HG03135 (cell line): ENCODE results near the gene C2CD4B.

Experiments used
- ATAC-seq: cut with Tn5 transposase; IDR thresholded peaks from one replicate; pipeline ENCODE4 v1.9.1; 2021; ENCODE audit warnings: mild to moderate bottlenecking, moderate library complexity; ENCODE audit not compliant: unreplicated experiment

C2CD4B gene

DNA sequence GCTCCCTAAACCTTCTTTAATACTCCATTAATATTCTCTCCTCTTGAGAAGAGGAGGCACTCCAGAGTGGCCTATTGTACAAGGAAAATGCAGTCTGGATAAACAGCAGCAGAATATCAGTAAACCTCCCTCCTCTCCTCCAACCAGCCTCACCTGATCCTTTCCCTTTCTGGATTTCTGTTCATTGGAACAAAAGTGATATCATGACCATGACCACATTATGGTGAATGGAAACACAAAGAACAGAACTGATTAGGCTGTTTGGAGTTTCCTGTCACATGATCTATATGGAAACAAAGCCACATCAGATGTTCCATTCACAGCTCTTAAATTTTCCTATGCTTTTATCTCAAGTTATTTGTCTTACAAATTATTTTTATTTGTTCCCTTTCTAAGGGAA, 14.6 kb downstream of the C2CD4B start:
- no peak for ATAC-seq

DNA sequence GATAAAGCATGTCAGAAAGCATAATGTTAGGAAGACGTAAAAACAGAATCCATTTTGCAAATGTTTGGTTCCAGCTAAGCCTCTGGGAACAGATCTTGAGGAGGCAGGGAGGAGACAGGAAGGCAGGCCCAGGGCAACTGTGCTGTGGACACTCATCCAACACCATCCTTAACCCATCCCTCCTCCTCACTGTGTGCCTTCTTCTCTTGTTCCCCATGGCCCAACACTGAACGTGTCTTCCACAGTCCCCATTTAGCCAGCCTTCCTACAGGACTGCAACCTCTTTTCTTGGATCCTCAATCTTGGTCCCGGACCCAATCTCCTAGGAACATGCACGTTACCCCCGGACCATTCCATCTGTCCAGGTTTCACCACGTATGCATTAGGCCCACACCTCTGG, 15.4 kb downstream of the C2CD4B start:
- ATAC-seq = no peak

DNA sequence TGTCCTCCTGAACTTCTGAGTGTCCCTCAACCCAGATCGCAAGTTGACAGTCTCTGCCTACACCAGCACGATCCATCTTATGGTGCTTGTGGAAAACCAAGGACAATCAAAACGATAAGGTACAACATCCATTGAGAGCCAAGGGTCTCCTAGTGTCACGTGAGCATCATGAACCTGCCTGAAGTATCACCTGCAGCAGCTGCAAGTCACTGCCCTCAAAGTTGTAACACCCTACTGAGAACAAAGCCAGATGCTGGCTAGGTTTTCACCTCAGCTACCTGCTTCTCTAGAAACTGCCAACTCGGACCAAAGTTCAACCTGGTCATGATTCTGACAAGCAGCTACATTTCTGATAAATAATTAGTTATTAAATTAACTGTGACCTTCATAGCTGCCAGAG, 17.5 kb downstream of the C2CD4B start:
- ATAC-seq = no peak

DNA sequence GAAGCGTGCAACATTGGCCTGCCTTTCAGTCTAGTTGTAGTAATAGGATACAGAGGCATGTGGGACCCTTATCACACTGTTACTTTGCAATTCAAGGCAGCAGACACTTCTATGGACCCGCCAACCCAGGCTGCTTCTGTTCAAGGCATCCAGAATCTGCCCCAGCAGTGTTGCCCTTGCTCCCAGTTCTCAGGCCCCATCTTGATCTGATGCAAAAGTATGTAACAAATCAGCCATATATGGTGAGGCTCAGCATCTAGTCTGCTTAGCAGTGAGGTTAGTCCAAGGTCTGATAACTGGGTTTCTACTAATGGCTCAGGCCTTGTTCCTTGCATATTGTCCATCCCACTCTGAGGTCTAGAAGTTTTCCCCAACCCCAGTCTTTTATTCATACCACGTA, 17.9 kb downstream of the C2CD4B start:
- no peak for ATAC-seq

DNA sequence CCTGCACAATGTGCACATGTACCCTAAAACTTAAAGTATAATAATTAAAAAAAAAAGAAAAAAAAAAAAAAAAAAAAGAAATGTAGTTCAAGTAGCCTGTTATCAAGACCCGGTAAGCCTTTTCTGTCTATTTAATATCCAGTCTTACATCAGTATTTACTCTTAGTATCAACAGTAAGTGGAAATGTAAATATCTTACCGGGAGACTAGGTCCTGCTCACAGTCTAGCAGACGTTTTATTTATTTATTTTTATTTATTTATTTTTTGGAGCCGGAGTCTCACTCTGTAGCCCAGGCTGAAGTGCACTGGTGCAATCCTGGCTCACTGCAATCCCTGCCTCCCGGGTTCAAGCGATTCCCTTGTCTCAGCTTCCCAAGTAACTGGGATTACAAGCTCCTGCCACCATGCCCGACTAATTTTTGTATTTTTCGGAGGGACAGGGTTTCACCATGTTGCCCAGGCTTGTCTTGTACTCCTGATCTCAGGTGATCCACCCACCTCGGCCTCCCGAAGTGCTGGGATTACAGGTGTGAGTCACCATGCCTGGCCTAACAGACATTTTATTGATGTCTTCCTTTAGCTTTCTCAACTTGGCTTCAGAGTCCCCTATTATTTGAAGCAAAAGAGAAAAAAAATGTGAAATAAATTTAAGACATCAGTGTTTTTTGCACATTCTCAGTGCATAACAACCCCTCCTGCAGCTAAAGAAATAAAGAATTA, 19.9 kb downstream of the C2CD4B start:
- no peak for ATAC-seq

DNA sequence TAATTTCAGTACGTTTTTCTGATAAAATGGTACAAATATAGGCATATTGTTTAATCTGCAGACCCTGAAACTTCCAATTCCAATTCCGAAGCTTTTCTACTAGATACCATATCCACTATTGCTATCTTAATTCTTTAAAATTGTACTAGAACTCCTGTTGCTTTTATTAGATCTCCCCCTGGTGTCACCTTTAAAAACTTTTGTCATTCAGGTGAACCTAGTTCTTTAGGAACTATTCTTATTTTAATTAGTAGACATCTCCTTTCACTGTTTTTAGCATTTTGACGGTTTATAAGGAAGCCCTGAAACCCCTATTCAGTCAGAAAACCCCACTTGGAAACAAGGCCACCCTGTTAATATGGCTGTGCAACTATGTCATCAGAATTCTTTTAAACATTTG, 22.3 kb downstream of the C2CD4B start:
- no peak for ATAC-seq

DNA sequence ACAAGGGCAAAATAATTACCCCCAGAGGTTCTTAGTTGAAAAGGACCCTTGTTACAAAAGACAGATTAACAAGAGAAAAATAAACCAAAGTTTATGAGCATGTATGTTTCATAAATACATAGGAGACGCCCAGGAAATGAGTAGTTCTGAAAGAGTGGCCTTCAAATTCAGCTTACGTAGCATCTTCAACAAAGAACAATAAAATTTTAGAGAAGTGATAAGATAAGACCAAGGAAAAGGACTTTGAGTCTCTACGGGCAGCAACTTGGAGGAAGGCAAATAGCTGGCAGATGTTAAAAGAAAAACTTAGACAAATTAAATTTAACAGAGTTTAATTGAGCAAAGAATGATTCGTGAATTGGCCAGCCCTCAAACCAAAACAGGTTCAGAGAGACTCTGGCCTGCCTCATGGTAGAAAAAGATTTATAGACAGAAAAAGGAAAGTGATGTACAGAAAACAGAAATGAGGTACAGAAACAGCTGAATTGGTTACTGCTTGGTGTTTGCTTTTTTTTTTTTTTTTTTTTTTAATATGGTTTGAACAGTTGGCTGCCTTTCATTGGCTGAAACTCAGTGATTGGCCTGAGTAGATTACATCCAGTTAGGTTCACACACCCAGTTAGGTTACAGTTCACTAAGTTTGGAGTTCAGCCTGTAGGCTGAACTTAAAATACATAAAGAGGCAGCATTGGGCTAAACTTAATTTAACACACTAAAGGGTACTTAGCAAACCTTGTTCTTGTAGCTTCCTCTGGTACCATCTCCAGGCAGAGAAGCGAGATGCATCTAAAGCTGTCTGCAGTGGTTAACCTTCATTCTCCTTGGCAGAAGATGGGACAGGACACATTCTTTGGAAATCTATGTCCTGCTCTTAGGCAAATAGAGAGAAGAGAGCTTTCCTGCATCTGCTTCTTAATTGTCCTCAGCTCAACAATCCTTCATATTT, 23.2 kb downstream of the C2CD4B start:
- ATAC-seq = no peak

DNA sequence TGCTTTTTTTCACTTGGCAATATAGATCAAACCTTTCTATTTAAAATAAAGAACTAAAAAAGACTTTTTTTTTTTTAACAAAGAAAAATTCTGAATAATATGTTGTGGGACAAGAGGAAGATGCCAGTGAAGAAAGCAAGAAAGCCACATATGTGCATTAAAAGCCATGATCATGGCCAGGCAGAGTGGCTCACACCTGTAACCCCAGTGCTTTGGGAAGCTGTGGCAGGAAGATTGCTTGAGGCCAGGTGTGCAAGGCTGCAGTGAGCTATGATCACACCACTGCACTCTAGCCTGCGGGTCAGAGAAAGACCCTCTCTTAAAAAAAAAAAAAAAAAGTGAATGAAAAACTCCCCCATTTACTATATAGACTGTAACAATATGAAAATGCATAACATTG, 23.9 kb downstream of the C2CD4B start:
- no peak for ATAC-seq

DNA sequence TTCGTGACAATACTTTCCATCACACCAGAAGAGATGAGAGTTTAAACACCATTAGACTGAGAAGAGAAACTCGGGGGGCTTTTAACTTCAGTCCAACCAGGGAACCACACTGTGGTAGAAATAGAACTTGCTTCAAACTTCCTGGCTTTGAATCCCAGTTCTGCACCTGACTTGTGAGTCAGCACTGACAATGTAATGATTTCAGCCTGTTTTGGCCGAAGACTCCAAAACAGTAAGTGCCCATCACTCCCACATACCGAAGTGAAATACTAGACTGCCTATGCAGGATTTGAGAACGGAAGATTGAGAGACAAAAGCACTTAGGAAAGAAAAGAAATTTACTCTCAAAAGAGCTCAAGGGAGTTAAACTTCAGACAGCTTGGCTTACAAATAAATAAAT, 27.0 kb downstream of the C2CD4B start:
- no peak for ATAC-seq

DNA sequence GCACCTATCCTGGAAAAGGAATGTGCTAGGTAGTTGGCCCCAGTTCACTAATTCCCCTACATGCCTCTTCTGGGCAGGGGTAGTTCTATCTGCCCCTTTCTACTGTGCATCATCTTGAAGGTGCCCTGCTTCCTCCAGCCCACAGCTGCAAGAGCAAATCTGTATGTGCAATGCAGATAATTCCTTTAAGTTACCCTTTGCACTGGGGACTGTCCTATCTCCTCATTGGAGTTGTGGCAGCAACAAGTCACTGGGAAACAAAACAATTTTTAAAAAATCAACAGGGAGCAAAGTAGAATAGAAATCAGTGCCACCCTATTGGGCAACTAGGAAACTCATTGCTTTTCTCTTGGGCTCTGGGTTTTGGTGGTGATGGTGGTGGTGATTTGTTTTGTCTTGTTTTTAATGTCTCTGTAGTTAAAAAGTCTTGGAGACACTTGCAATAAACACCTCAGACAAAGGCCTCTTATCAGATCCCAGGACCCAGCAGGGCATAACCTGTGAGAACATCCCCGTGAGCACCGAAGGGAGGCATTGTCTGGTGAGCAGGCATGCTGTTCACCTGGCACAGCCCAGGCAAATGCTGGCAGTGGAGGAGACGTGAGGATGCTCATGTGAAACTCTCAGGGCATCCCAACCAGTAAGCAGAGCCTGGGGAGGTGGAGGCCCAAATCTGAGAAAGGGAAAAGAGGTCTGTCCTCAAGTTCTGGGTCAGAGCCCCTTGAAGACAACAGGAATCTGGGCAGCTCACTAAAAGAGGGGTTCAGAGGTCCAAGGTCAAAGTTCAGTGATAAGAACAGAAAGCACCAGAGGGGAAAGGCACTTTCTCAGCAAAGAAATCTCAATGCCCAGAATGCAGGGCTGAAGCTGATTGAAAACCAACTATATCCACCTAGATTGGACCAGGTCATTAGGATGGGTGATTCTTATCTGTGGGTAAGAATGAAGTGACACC, 27.9 kb downstream of the C2CD4B start:
- no peak for ATAC-seq

DNA sequence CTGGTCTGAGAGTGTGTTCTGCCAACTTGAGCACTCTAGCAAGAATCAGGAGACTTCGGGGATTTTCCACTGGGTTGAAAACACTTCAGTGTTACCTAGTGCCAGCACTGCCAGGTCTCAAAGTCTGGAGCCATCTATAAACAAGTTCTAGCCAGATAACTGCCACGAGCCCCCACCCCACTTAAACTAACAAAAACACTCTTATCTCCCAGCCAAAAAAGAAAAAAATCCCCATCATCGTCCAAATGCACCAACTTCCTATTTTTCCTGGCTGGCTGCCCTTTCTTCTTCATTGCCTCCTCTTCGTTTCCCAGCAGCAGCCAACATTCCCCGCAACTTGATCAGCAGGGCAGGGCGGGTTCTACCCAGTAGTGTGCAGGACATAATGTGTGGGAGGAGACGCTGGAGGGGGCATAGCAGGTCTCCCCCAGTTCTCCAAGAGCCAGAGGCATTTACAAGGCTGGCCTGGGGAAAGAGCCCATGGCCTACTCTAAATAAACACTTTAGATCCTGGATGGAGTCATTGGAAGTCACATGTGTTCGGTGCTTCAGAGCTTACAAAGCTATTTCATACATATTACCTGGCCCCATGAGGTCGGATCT, 29.5 kb downstream of the C2CD4B start:
- no peak for ATAC-seq

DNA sequence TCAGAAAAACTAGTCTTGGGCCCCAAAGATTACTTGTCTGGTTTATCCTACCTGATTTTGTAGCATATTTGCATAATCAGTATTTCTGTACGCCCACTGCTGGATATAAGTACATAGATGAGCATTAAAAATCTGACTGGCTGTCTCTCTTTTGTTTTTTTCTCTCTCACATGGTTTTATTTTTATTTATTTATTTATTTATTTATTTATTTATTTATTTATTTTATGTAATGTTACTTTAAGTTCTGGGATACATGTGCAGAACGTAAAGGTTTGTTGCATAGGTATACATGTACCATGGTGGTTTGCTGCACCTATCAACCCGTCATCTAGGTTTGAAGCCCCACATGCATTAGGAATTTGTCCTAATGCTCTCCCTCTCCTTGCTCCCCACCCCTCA, 31.9 kb downstream of the C2CD4B start:
- ATAC-seq = no peak

DNA sequence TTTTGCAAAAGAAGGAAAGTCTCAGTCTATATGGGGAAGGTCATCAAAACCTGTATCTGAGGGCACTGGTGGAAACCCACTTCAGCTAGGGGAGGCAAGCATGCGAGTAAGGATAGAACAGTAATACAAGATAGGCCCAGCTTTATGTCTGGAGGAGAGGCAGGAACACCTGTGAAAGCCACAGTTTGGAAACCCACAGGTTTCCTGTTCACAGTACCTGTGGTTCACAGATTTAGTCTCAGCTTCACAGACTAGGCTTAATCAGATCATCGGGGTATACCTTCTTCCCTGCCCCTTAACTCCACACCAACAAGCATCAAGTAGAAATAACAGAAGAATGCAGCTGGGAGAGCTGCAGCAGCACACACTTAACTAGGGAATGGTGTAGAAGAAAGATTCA, 36.2 kb downstream of the C2CD4B start:
- ATAC-seq = no peak

DNA sequence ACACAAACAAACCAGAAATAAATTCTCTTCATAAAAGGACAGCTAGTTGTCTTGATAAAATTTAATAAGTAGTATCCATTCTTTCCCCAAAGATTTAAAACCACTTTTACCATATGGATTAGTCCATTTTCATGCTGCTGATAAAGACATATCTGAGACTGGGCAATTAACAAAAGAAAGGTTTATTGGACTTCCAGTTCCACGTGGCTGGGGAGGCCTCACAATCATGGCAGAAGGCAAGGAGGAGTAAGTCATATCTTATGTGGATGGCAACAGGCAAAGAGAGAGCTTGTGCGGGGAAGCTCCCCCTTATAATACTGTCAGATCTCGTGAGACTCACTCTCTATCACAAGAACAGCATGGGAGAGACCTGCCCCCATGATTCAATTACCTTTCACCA, 38.7 kb downstream of the C2CD4B start:
- ATAC-seq = no peak

DNA sequence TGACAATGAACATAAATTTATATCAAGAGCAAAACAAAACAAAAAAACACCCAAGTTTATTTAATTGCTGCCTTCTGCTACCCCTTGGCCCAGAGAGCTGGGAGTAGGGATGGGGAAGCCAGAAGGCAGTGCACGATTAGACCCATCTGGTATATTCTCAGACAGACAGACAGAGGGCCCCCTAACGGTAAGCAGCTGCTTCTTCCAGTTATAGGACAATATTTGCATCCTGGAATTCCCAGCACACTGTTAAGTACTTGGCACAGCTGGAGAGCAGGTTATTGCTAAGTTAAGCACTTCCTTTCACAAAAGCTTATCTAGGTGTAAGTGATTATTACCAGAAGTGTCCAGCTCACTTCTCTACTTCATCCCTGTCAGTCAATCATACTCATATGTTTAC, 39.3 kb downstream of the C2CD4B start:
- no peak for ATAC-seq

DNA sequence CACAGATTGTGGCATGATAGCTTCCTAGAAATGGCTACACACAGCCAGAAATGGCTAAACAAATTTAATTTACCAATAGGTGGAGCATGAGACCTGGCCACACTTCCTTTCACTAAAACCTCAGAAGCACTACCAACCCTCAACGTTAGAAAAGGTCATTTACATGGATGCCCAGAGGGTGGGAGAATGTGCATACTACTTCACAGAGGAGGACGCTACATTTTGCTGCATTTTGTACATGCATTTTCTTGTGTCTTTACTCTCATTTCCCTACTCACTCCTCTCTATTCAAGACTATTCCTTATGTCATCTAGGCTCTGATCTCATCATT, 40.1 kb downstream of the C2CD4B start:
- ATAC-seq = no peak

DNA sequence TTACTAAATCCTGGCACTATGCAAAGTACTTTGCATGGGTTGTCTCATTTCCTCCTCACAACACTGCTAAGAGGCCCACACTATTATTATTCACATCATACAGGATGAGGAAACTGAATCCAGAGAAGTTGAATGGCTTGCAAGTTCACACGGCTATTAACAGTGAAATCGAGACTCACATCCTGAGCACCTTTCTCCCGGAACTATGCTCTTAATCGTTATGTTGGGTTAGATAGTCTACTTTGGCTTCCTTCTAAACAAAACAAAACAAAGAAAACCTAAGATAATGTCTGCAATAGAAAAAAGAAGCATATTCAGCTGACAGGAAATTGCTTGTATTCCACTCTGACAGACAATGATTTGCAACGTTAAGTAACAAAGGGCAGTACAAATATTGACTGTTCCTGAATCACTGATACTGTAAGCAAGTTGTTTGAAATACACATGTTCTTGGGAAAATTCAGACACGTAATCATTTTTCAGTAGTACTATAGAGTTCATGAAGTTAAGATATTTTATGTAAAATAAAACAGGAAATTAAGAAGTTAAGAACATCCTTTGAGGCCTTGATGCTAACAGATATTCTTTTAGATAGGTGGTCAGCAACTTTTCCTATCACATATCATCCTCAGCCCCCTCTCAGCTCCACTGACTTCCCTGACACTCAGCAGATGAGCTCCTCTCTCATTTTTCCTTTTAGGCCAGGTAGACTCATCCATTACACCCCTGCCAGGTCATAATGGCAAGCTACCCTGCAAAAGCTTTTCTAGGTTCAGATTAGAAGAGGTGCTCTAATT, 40.7 kb downstream of the C2CD4B start:
- no peak for ATAC-seq

DNA sequence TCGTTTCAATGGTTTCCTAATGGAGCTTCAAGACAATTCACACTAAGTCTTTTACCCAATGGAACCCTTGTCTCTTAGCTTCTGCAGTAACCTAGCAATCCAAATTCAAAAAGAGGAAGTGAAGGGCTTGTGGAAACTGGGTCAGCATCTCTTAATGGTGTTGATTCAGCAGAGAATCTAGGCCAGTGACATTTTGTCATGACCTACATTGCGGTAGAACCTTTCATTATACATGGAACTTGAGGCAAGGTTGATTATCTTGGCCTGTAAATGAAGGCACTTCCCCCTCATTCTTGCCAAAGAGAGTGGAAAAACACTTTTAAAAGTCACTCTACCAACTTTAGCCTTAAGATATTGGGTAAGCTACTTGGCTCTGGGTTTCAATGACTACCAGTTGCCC, 42.8 kb downstream of the C2CD4B start:
- ATAC-seq = no peak

DNA sequence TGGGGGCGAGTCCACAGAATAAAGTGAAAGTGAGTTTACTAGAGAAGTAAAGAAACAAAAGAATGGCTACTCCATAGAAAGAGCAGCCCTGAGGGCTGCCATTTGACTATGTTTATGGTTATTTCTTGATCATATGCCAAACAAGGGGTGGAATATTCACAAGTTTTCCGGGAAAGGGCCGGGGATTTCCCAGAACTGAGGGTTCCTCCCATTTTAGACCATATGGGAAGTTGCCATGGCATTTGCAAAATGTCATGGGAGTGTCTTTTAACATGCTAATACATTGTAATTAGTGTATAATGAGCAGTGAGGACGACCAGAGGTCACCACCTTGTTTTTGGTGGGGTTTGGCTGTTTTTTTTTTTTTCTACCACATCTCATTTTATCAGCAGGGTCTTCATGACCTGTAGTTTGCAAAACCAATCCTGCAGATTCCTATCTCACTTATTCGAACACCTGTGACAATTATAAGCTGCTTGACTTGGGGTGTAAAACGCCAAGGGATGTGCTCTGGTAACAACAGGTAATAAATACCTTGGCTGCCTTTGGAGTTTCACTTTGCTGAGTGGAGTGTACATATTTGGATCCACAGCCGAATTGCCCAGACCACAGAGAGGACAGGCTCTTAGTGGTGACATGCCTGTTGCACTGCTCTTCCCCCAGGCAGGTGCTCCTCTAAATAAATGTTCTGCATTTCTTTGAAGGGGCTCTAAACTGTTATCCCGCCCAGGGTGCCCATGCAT, 43.6 kb downstream of the C2CD4B start:
- ATAC-seq = no peak
